MM.1S (cell line): Measurements from ENCODE around the gene SLC36A1.

Experiments
- DNase-seq: peaks from one replicate; pipeline ENCODE4 v3.0.0-alpha.2; 2015
- H2AFZ ChIP-seq: fragments of 300-600 bp; sonication (generic); 2 replicates; pipeline ENCODE4 v1.6.0; 2016; ENCODE audit warnings: antibody characterized with exemption, low read length
- H3F3A ChIP-seq: fragments of 300-600 bp; sonication (generic); 2 replicates; pipeline ENCODE4 v1.6.1; 2016; ENCODE audit warnings: mild to moderate bottlenecking, antibody characterized with exemption, low read length, moderate library complexity, mixed read lengths; ENCODE audit not compliant: insufficient read depth
- H3K27ac ChIP-seq: fragments of 300-600 bp; sonication (generic); 2 replicates; pipeline ENCODE4 v1.5.1; 2016; ENCODE audit warnings: mild to moderate bottlenecking, low read length
- H3K27me3 ChIP-seq: fragments of 300-600 bp; sonication (generic); replicated peaks from 2 replicates; pipeline ENCODE4 v1.6.0; 2016; ENCODE audit warnings: low read length; ENCODE audit not compliant: insufficient read depth
- H3K36me3 ChIP-seq: fragments of 300-600 bp; sonication (generic); replicated peaks from 2 replicates; pipeline ENCODE4 v1.6.1; 2016; ENCODE audit warnings: mild to moderate bottlenecking, low read length, mixed read lengths; ENCODE audit not compliant: insufficient read depth
- H3K4me1 ChIP-seq: fragments of 300-600 bp; sonication (generic); 2 replicates; pipeline ENCODE4 v1.6.1; 2016; ENCODE audit warnings: low read length, mixed read lengths
- H3K4me2 ChIP-seq: fragments of 300-600 bp; sonication (generic); 2 replicates; pipeline ENCODE4 v1.6.0; 2016; ENCODE audit warnings: low read depth, low read length
- H3K4me3 ChIP-seq: fragments of 300-600 bp; sonication (generic); 2 replicates; pipeline ENCODE4 v1.5.1; 2016; ENCODE audit warnings: low read length, mixed read lengths
- H3K79me2 ChIP-seq: fragments of 300-600 bp; sonication (generic); 2 replicates; pipeline ENCODE4 v1.6.1; 2016; ENCODE audit warnings: mixed run types, low read length, mixed read lengths
- H3K9ac ChIP-seq: fragments of 300-600 bp; sonication (generic); 2 replicates; pipeline ENCODE4 v1.6.1; 2016; ENCODE audit warnings: low read length, mixed read lengths
- H3K9me2 ChIP-seq: fragments of 300-600 bp; sonication (generic); replicated peaks from 2 replicates; pipeline ENCODE4 v1.6.1; 2016; ENCODE audit warnings: mild to moderate bottlenecking, low read length, mixed read lengths; ENCODE audit not compliant: insufficient read depth
- H3K9me3 ChIP-seq: fragments of 300-600 bp; sonication (generic); replicated peaks from 2 replicates; pipeline ENCODE4 v1.6.1; 2016; ENCODE audit warnings: mild to moderate bottlenecking, low read length, mixed read lengths; ENCODE audit not compliant: insufficient read depth
- H4K20me1 ChIP-seq: fragments of 300-600 bp; sonication (generic); 2 replicates; pipeline ENCODE4 v1.6.1; 2016; ENCODE audit warnings: mild to moderate bottlenecking, low read length, moderate library complexity, mixed read lengths; ENCODE audit not compliant: insufficient read depth
- EZH2 ChIP-seq: fragments of 300-600 bp; sonication (generic); optimal IDR thresholded peaks from 2 replicates; pipeline ENCODE3; 2017; ENCODE audit warnings: low read depth, mild to moderate bottlenecking, antibody characterized with exemption, low read length, mixed read lengths
- EZH2phosphoT487 ChIP-seq: fragments of 300-600 bp; sonication (generic); IDR thresholded peaks from 2 replicates; pipeline ENCODE4 v1.6.1; 2018; ENCODE audit warnings: antibody characterized with exemption, low read length
- TF ChIP-seq, protein P1 (sequence below): fragments of 300-600 bp; sonication (generic); IDR thresholded peaks from 2 replicates; pipeline ENCODE4 v1.5.1; 2016; ENCODE audit warnings: antibody characterized with exemption, low read length, mixed read lengths

SLC36A1 gene

DNA sequence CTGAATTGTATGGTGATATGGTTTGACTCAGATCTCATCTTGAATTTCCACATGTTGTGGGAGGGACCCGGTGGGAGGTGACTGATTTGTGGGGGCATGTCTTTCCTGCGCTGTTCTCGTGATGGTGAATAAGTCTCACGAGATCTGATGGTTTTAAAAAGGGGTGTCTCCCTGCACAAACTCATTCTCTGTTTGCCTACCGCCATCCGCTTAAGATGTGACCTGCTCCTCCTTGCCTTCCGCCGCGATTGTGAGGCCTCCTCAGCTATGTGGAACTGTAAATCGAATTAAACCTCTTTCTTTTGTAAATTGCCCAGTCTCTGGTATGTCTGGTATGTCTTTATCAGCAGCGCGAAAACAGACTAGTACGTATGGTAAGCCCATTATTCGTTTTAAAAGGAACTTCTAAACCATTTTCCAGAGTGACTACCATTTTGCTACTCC lies 48.7 kb downstream of the SLC36A1 start:
- Histone ChIP-seq H3K9me2 (no peaks in the 10 kb centered on the region), H3K4me3 (no peak overlapping the region), H4K20me1 (no peaks in the 10 kb centered on the region), H3K9ac (no peak overlapping the region), H3K36me3 (no peaks in the 10 kb centered on the region), H3K4me1 (no peaks in the 10 kb centered on the region), H2AFZ (no peak overlapping the region), H3K27me3 (no peaks in the 10 kb centered on the region), H3K4me2 (no peak overlapping the region), H3K9me3 (no peaks in the 10 kb centered on the region), H3K79me2 (no peaks in the 10 kb centered on the region), H3K27ac (no peak overlapping the region), H3F3A (no peaks in the 10 kb centered on the region)
- TF ChIP-seq EZH2 = no peak
- TF ChIP-seq, protein P1, sequence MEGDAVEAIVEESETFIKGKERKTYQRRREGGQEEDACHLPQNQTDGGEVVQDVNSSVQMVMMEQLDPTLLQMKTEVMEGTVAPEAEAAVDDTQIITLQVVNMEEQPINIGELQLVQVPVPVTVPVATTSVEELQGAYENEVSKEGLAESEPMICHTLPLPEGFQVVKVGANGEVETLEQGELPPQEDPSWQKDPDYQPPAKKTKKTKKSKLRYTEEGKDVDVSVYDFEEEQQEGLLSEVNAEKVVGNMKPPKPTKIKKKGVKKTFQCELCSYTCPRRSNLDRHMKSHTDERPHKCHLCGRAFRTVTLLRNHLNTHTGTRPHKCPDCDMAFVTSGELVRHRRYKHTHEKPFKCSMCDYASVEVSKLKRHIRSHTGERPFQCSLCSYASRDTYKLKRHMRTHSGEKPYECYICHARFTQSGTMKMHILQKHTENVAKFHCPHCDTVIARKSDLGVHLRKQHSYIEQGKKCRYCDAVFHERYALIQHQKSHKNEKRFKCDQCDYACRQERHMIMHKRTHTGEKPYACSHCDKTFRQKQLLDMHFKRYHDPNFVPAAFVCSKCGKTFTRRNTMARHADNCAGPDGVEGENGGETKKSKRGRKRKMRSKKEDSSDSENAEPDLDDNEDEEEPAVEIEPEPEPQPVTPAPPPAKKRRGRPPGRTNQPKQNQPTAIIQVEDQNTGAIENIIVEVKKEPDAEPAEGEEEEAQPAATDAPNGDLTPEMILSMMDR = no peak
- TF ChIP-seq EZH2phosphoT487 = no peak
- no peak for DNase-seq

- no peak overlapping the region for H3K4me2 ChIP-seq
- H3K9me3 ChIP-seq = no peaks in the 10 kb centered on the region
- no peaks in the 10 kb centered on the region for H4K20me1 ChIP-seq
- H3K9ac ChIP-seq = no peak overlapping the region
- no peaks in the 10 kb centered on the region for H3K27me3 ChIP-seq
- no peaks in the 10 kb centered on the region for H3F3A ChIP-seq
- H3K79me2 ChIP-seq = no peaks in the 10 kb centered on the region
- H3K4me1 ChIP-seq = no peaks in the 10 kb centered on the region
- H3K4me3 ChIP-seq = no peak overlapping the region
- no peak overlapping the region for H3K27ac ChIP-seq
- no peaks in the 10 kb centered on the region for H3K36me3 ChIP-seq
- no peak for DNase-seq
- no peaks in the 10 kb centered on the region for H3K9me2 ChIP-seq
- no peak for TF ChIP-seq EZH2
- TF ChIP-seq, protein P1 = no peak
- no peak for TF ChIP-seq EZH2phosphoT487
- H2AFZ ChIP-seq = no peak overlapping the region
These were observed 50.1 kb downstream of the SLC36A1 start for GRCh38 chr5:151497391-151498002.

- no peaks in the 10 kb centered on the region for H4K20me1 ChIP-seq
- H3K36me3 ChIP-seq = no peaks in the 10 kb centered on the region
- no peak for DNase-seq
- no peak overlapping the region for H3K4me3 ChIP-seq
- no peaks in the 10 kb centered on the region for H3K4me1 ChIP-seq
- no peak overlapping the region for H3K27ac ChIP-seq
- no peak overlapping the region for H3K9ac ChIP-seq
- H3K4me2 ChIP-seq = no peak overlapping the region
- H3F3A ChIP-seq = no peaks in the 10 kb centered on the region
- no peaks in the 10 kb centered on the region for H3K9me3 ChIP-seq
- H3K9me2 ChIP-seq = no peaks in the 10 kb centered on the region
- no peaks in the 10 kb centered on the region for H3K79me2 ChIP-seq
- no peaks in the 10 kb centered on the region for H3K27me3 ChIP-seq
- H2AFZ ChIP-seq = no peak overlapping the region
- TF ChIP-seq, protein P1 = no peak
- TF ChIP-seq EZH2phosphoT487 (no peak), EZH2 (no peak)
These were observed 51.2 kb downstream of the SLC36A1 start for GRCh38 chr5:151498395-151499155.
